ENCODE results near the gene MACC1.

MACC1 gene

GRCh38 chr7:20089431-20089830 is 127.8 kb downstream of the MACC1 start:
- no peak overlapping the region for H2BK12ac ChIP-seq (ENCODE audit: low read length)
- no peak overlapping the region for H3K23ac ChIP-seq (ENCODE audit: low read length)
- no peak overlapping the region for H4K12ac ChIP-seq (ENCODE audit: low read depth, low read length)
- no peaks in the 10 kb centered on the region for H3K79me1 ChIP-seq (ENCODE audit: low read length)
- H2AFZ ChIP-seq (ENCODE audit: insufficient read depth, low read length, poor library complexity) = no peak overlapping the region
- no peaks in the 10 kb centered on the region for H3K9me3 ChIP-seq (ENCODE audit: insufficient read depth, low read depth, low read length)
- no peak overlapping the region for H3K9ac ChIP-seq (ENCODE audit: low read length)
- H2BK120ac ChIP-seq (ENCODE audit: insufficient read depth, low read length, poor library complexity) = no peak overlapping the region
- H3K4me2 ChIP-seq (ENCODE audit: low read length) = no peak overlapping the region
- no peak overlapping the region for H2AK5ac ChIP-seq (ENCODE audit: low read length)
- no peaks in the 10 kb centered on the region for H3K36me3 ChIP-seq (ENCODE audit: control insufficient read depth in 1 of 2, insufficient read depth in 2 of 2, low read length in 2 of 2)
- no peaks in the 10 kb centered on the region for H3K4me1 ChIP-seq (ENCODE audit: control insufficient read depth in 1 of 2, insufficient read depth in 2 of 2, low read length in 2 of 2)
- no peak overlapping the region for H2BK5ac ChIP-seq (ENCODE audit: low read depth, low read length, poor library complexity)
- H3K27ac ChIP-seq (ENCODE audit: low read depth, low read length) = no peak overlapping the region
- no peaks in the 10 kb centered on the region for H3K79me2 ChIP-seq (ENCODE audit: control insufficient read depth, insufficient read depth, low read length, poor library complexity)
- no peak overlapping the region for H3K18ac ChIP-seq (ENCODE audit: low read length)
- no peak overlapping the region for H3K4ac ChIP-seq (ENCODE audit: low read depth, low read length)
- no peak overlapping the region for H3K4me3 ChIP-seq (ENCODE audit: low read depth, low read length)
- WGBS (ENCODE audit: extremely low coverage, insufficient coverage, insufficient read length) = no CpG with 5 or more reads among the region's 6 CpGs
- H3K27me3 ChIP-seq (ENCODE audit: insufficient read depth, low read length) = no peaks in the 10 kb centered on the region
- no peak overlapping the region for H4K91ac ChIP-seq (ENCODE audit: low read depth, low read length)
- no peak overlapping the region for H3K14ac ChIP-seq (ENCODE audit: low read length)
- no peak overlapping the region for H4K8ac ChIP-seq (ENCODE audit: low read depth, low read length)
- DNase-seq = no peak

GRCh38 chr7:20085086-20085485 is 132.1 kb downstream of the MACC1 start:
- Histone ChIP-seq H3K79me1 (ENCODE audit: low read length) (no peaks in the 10 kb centered on the region), H3K27me3 (ENCODE audit: insufficient read depth, low read length) (no peaks in the 10 kb centered on the region), H4K12ac (ENCODE audit: low read depth, low read length) (no peak overlapping the region), H2BK5ac (ENCODE audit: low read depth, low read length, poor library complexity) (no peak overlapping the region), H3K4ac (ENCODE audit: low read depth, low read length) (no peak overlapping the region), H3K36me3 (ENCODE audit: control insufficient read depth in 1 of 2, insufficient read depth in 2 of 2, low read length in 2 of 2) (no peaks in the 10 kb centered on the region), H3K23ac (ENCODE audit: low read length) (no peak overlapping the region), H2BK120ac (ENCODE audit: insufficient read depth, low read length, poor library complexity) (no peak overlapping the region), H3K18ac (ENCODE audit: low read length) (no peak overlapping the region), H4K91ac (ENCODE audit: low read depth, low read length) (no peak overlapping the region), H3K79me2 (ENCODE audit: control insufficient read depth, insufficient read depth, low read length, poor library complexity) (no peaks in the 10 kb centered on the region), H3K14ac (ENCODE audit: low read length) (no peak overlapping the region), H3K4me1 (ENCODE audit: control insufficient read depth in 1 of 2, insufficient read depth in 2 of 2, low read length in 2 of 2) (no peaks in the 10 kb centered on the region), H3K9me3 (ENCODE audit: insufficient read depth, low read depth, low read length) (no peaks in the 10 kb centered on the region), H2AK5ac (ENCODE audit: low read length) (no peak overlapping the region), H3K9ac (ENCODE audit: low read length) (no peak overlapping the region), H2AFZ (ENCODE audit: insufficient read depth, low read length, poor library complexity) (no peak overlapping the region), H3K4me3 (ENCODE audit: low read depth, low read length) (no peak overlapping the region), H3K27ac (ENCODE audit: low read depth, low read length) (no peak overlapping the region), H3K4me2 (ENCODE audit: low read length) (no peak overlapping the region), H2BK12ac (ENCODE audit: low read length) (no peak overlapping the region), H4K8ac (ENCODE audit: low read depth, low read length) (no peak overlapping the region)
- DNase-seq = no peak
- no CpG with 5 or more reads among the region's 4 CpGs for WGBS (ENCODE audit: extremely low coverage, insufficient coverage, insufficient read length)
